AG04450 (cell line): ENCODE results near the gene B4GALNT4. TPM values are rescaled to one million over a fixed set of nuclear protein-coding genes. Genes with fewer than 3 reads are reported as not detected.
"Not testable (repeated sequence)": the region's sequence is repeated elsewhere in the genome, so short reads cannot be mapped to it uniquely, and the experiment has no call there.

Experiments used
- CTCF ChIA-PET: fragments of 300-600, 350-600 bp; formaldehyde crosslinking; extraction: SDS; loops from one replicate; lab custom pipeline; 2022; ENCODE audit warnings: antibody characterized with exemption, inconsistent platforms; lab: Charles Lee
- POLR2A ChIA-PET: fragments of 350-600 bp; formaldehyde crosslinking; extraction: SDS; loops from one replicate; lab custom pipeline; 2021; ENCODE audit warnings: antibody characterized with exemption, inconsistent platforms; lab: Yijun Ruan, JAX
- DNase-seq: peaks from one replicate; pipeline ENCODE4 v3.0.0-alpha.2; 2011; ENCODE audit warnings: low read depth, low spot score
- H3K27ac ChIP-seq: one replicate; pipeline ENCODE4 v1.5.1; 2012; ENCODE audit warnings: low read depth, low read length, control low read depth
- H3K27me3 ChIP-seq: one replicate; pipeline ENCODE4 v1.6.0; 2012; ENCODE audit warnings: low read length; ENCODE audit not compliant: control insufficient read depth, insufficient read depth
- H3K4me3 ChIP-seq: 2 replicates; pipeline ENCODE4 v1.5.1; 2011; ENCODE audit warnings: mild to moderate bottlenecking, low read depth, low read length, control low read depth
- H3K9me3 ChIP-seq: 2 replicates; pipeline ENCODE4 v1.5.1; 2012; ENCODE audit warnings: low read length; ENCODE audit not compliant: control insufficient read depth, insufficient read depth
- CTCF ChIP-seq: IDR thresholded peaks from 2 replicates; pipeline ENCODE4 v1.5.1; 2011; ENCODE audit warnings: low read depth, low read length, control low read depth, inconsistent platforms
- polyA plus RNA-seq: library from polyadenylated mRNA; depleted of rRNA; stranded (reverse); fragments of >200 nt; gene quantifications from 2 replicates; pipeline ENCODE4 v1.2.3, GENCODE V29; 2011

B4GALNT4 gene
- polyA plus RNA-seq, 1 experiment: 7.8 TPM

GRCh38 chr11:408154-409007 lies 39.1 kb downstream of the B4GALNT4 start:
- Histone ChIP-seq H3K27me3 (no peaks in the 10 kb centered on the region), H3K9me3 (peaks cover 4% of the 10 kb centered on the region; the same call in 1 of the 2 replicates), H3K27ac (no peak overlapping the region), H3K4me3 (no peak overlapping the region)
- ChIA-PET CTCF (no interaction called here), POLR2A (interaction anchor here (1.0 kb wide), 1 partner anchor 128 kb away, joined by 3 read pairs; no protein-coding TSS in a partner anchor)
- no peak for DNase-seq
- no peak for TF ChIP-seq CTCF

- ChIA-PET POLR2A (no interaction called here), CTCF (no interaction called here)
- Histone ChIP-seq H3K27me3 (no peaks in the 10 kb centered on the region), H3K27ac (no peak overlapping the region), H3K4me3 (no peak overlapping the region), H3K9me3 (peaks cover 4% of the 10 kb centered on the region; the same call in 1 of the 2 replicates)
- DNase-seq: no peak
- TF ChIP-seq CTCF: no peak
These were observed 39.8 kb downstream of the B4GALNT4 start for GRCh38 chr11:409008-409599.

- H3K4me3 ChIP-seq: no peak overlapping the region
- ChIA-PET POLR2A (no interaction called here), CTCF (no interaction called here)
- TF ChIP-seq CTCF: no peak
- no peak overlapping the region for H3K27ac ChIP-seq
- H3K9me3 ChIP-seq: peaks cover 4% of the 10 kb centered on the region; the same call in 1 of the 2 replicates
- no peak for DNase-seq
- H3K27me3 ChIP-seq: no peaks in the 10 kb centered on the region
These were observed 40.5 kb downstream of the B4GALNT4 start for GRCh38 chr11:409600-410483.

GRCh38 chr11:410711-411110 lies 41.4 kb downstream of the B4GALNT4 start:
- H3K9me3 ChIP-seq, H3K27me3 ChIP-seq, POLR2A ChIA-PET, DNase-seq, CTCF ChIA-PET, H3K27ac ChIP-seq, H3K4me3 ChIP-seq: not testable (repeated sequence)

- H3K4me3 ChIP-seq, DNase-seq, CTCF ChIA-PET, H3K9me3 ChIP-seq, POLR2A ChIA-PET, H3K27me3 ChIP-seq, H3K27ac ChIP-seq: not testable (repeated sequence)
These were observed 42.2 kb downstream of the B4GALNT4 start for GRCh38 chr11:411520-411919.
